Activated CD4-positive, alpha-beta T cell treated with anti-CD3 and anti-CD28 coated beads, Interleukin-2, amount 10 ng/mL, durations not matched to agents 24 days and 14 days (primary cell): ENCODE results near the gene DLGAP5. TPM values are rescaled to one million over a fixed set of nuclear protein-coding genes. Genes with fewer than 3 reads are reported as not detected.
A peak's percentile ranks its signal among the peaks of the same experiment; 100 is the strongest.

Experiments used
- DNase-seq: peaks from one replicate; pipeline ENCODE4 v3.0.0; 2022
- H3K27ac Mint-ChIP-seq: one replicate; pipeline ENCODE4 v1.8.0; 2022; ENCODE audit warnings: mild to moderate bottlenecking, mixed read lengths
- H3K27me3 Mint-ChIP-seq: one replicate; pipeline ENCODE4 v1.8.0; 2022; ENCODE audit warnings: mixed read lengths
- H3K36me3 Mint-ChIP-seq: one replicate; pipeline ENCODE4 v1.8.0; 2022; ENCODE audit warnings: low read depth, mild to moderate bottlenecking, mixed read lengths
- H3K4me1 Mint-ChIP-seq: one replicate; pipeline ENCODE4 v1.8.0; 2021; ENCODE audit warnings: mixed read lengths
- H3K4me3 Mint-ChIP-seq: one replicate; pipeline ENCODE4 v1.8.0; 2022; ENCODE audit warnings: mild to moderate bottlenecking, moderate library complexity, mixed read lengths
- H3K9me3 Mint-ChIP-seq: one replicate; pipeline ENCODE4 v1.8.0; 2021; ENCODE audit warnings: mixed read lengths
- intact Hi-C: fragments of 100-400 bp; cut with micrococcal nuclease; formaldehyde crosslinking; loops from one replicate; pipeline ENCODE4 v1.15.1; 2023
- total RNA-seq: library from RNA; stranded (reverse); gene quantifications from 2 replicates; pipeline ENCODE4 v1.2.3, GENCODE V29; 2022

DLGAP5 gene, protein sequence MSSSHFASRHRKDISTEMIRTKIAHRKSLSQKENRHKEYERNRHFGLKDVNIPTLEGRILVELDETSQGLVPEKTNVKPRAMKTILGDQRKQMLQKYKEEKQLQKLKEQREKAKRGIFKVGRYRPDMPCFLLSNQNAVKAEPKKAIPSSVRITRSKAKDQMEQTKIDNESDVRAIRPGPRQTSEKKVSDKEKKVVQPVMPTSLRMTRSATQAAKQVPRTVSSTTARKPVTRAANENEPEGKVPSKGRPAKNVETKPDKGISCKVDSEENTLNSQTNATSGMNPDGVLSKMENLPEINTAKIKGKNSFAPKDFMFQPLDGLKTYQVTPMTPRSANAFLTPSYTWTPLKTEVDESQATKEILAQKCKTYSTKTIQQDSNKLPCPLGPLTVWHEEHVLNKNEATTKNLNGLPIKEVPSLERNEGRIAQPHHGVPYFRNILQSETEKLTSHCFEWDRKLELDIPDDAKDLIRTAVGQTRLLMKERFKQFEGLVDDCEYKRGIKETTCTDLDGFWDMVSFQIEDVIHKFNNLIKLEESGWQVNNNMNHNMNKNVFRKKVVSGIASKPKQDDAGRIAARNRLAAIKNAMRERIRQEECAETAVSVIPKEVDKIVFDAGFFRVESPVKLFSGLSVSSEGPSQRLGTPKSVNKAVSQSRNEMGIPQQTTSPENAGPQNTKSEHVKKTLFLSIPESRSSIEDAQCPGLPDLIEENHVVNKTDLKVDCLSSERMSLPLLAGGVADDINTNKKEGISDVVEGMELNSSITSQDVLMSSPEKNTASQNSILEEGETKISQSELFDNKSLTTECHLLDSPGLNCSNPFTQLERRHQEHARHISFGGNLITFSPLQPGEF
- 28.7 and 32.4 TPM in 2 replicates for total RNA-seq

GRCh38 chr14:55191203-55192053 lies at the start of gene DLGAP5:
Gene DLGAP5, minus strand, starts transcription at chr14:55191585. Its CDS starts 2,406 bp downstream, at chr14:55189179.
- no peaks in the 10 kb centered on the region for H3K9me3 Mint-ChIP-seq
- peaks cover 38% of the 10 kb centered on the region for H3K4me1 Mint-ChIP-seq
- H3K27ac Mint-ChIP-seq, result peak within 1 kb of the TSS; percentile 87
- no peaks in the 10 kb centered on the region for H3K27me3 Mint-ChIP-seq
- H3K36me3 Mint-ChIP-seq, result peaks cover 8% of the 10 kb centered on the region
- intact Hi-C loops, result loop anchor here (1.0 to 2.0 kb wide), 2 partner anchors 79 to 164 kb away; partner anchors contain the start of genes FBXO34, SOCS4 and WDHD1
- H3K4me3 Mint-ChIP-seq, result peak within 1 kb of the TSS; percentile 94
- DNase-seq, result peak; percentile 97

GRCh38 chr14:55240526-55241178 lies 49.3 kb upstream of the DLGAP5 start:
- Mint-ChIP-seq H3K27me3 (peaks cover 36% of the 10 kb centered on the region), H3K4me1 (peaks cover 3% of the 10 kb centered on the region), H3K27ac (no peak overlapping the region), H3K4me3 (no peak overlapping the region), H3K36me3 (no peaks in the 10 kb centered on the region), H3K9me3 (no peaks in the 10 kb centered on the region)
- intact Hi-C loops, result loop anchor here (10.0 kb wide), 1 partner anchor 194 kb away; no protein-coding TSS in a partner anchor
- DNase-seq, result no peak

DNA sequence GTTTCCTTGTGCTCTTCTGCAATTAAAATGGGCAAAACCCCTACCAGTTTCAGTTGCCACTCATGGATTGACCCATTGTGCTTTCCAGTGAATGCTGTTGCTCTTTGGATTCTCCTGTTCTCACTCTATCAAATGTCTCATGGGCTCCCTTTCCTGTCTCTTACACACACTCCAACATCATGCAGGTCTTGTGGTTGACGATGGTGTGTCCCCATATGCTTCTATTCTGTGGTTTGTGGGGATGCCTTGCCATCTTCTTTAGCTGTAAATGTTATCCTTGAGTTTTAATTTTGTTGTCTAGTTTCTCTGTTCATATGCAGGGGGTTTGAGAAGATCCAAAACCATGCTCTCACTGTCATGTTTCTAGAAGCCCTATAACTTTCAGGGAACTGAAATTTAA lies 47.9 kb upstream of the DLGAP5 start:
- Mint-ChIP-seq H3K4me3 (no peak overlapping the region), H3K36me3 (no peaks in the 10 kb centered on the region), H3K4me1 (peaks cover 3% of the 10 kb centered on the region), H3K9me3 (no peaks in the 10 kb centered on the region), H3K27ac (no peak overlapping the region), H3K27me3 (peaks cover 44% of the 10 kb centered on the region)
- no peak for DNase-seq
- intact Hi-C loops, result loop anchor here (10.0 kb wide), 1 partner anchor 1235 kb away; no protein-coding TSS in a partner anchor

DNA sequence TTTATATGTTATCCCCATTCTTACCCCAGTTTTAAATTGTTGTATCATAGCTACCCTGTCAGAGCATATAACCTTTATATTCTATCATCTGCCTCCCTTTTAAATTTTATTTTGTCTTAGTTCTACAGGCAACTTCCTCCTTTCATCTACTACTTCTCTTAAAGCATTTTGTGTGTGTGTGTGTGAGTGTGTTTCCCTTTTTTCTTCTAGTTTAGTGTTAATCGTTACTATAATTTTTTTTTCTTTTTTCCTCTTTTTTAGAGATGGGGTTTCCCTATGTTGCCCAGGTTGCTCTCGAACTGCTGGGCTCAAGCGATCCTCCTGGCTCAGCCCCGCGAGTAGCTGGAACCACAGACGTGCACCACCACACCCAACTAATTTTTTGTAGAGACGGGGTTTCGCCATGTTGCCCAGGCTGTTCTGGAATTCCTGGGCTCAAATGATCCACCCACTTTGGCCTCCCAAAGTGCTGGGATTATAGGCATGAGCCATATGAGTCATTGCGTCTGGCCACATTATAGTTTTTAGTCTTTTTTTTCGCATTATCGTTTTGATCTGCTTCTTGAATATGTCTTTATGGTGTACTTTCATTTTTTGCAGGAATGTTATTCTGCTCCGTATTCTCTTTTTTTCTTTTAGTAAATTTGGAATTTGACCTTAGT lies 46.8 kb upstream of the DLGAP5 start:
- intact Hi-C loops, result loop anchor here (10.0 kb wide), 1 partner anchor 1237 kb away; no protein-coding TSS in a partner anchor
- Mint-ChIP-seq H3K27ac (no peak overlapping the region), H3K9me3 (no peaks in the 10 kb centered on the region), H3K4me3 (no peak overlapping the region), H3K4me1 (peaks cover 3% of the 10 kb centered on the region), H3K27me3 (peaks cover 42% of the 10 kb centered on the region), H3K36me3 (no peaks in the 10 kb centered on the region)
- DNase-seq, result no peak

GRCh38 chr14:55233591-55233990 lies 42.2 kb upstream of the DLGAP5 start:
- intact Hi-C loops, result loop anchor here (10.0 kb wide), 1 partner anchor 1241 kb away; no protein-coding TSS in a partner anchor
- DNase-seq, result no peak
- H3K4me1 Mint-ChIP-seq, result no peaks in the 10 kb centered on the region
- H3K27me3 Mint-ChIP-seq, result peaks cover 29% of the 10 kb centered on the region
- H3K4me3 Mint-ChIP-seq, result no peak overlapping the region
- no peaks in the 10 kb centered on the region for H3K36me3 Mint-ChIP-seq
- H3K27ac Mint-ChIP-seq, result no peak overlapping the region
- H3K9me3 Mint-ChIP-seq, result no peaks in the 10 kb centered on the region

- peaks cover 14% of the 10 kb centered on the region for H3K9me3 Mint-ChIP-seq
- intact Hi-C loops, result no loop called here
- no peak for DNase-seq
- H3K36me3 Mint-ChIP-seq, result no peaks in the 10 kb centered on the region
- H3K4me3 Mint-ChIP-seq, result no peak overlapping the region
- H3K27me3 Mint-ChIP-seq, result peaks cover 17% of the 10 kb centered on the region
- no peak overlapping the region for H3K27ac Mint-ChIP-seq
- no peaks in the 10 kb centered on the region for H3K4me1 Mint-ChIP-seq
These were observed 36.9 kb upstream of the DLGAP5 start for GRCh38 chr14:55228261-55228660.

GRCh38 chr14:55223364-55223763 lies 32.0 kb upstream of the DLGAP5 start:
- Mint-ChIP-seq H3K36me3 (no peaks in the 10 kb centered on the region), H3K4me1 (peaks cover 3% of the 10 kb centered on the region), H3K4me3 (no peak overlapping the region), H3K27me3 (peaks cover 17% of the 10 kb centered on the region), H3K27ac (no peak overlapping the region), H3K9me3 (peaks cover 20% of the 10 kb centered on the region)
- DNase-seq, result no peak
- intact Hi-C loops, result no loop called here

DNA sequence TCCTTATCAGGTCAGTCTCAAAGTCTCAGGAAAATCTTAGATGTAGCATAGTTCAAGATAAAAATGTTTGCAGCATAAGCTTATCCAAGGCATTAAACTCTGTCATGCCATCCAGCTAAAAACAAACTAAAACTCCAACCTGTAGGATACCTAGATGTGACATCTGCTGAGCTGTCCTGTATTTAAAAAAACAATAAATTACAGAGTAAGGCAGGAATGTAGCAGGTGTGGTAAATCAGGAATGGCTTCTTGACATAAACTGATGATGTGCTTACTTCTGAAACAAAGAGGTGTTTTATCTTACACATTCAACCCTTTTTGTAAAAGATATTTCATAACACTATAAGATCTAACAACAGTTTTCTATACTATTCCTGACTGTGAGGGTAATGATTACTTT lies 30.6 kb upstream of the DLGAP5 start:
- intact Hi-C loops, result no loop called here
- no peak overlapping the region for H3K4me3 Mint-ChIP-seq
- peaks cover 17% of the 10 kb centered on the region for H3K27me3 Mint-ChIP-seq
- H3K4me1 Mint-ChIP-seq, result peaks cover 3% of the 10 kb centered on the region
- H3K9me3 Mint-ChIP-seq, result peaks cover 19% of the 10 kb centered on the region
- DNase-seq, result no peak
- no peak overlapping the region for H3K27ac Mint-ChIP-seq
- H3K36me3 Mint-ChIP-seq, result no peaks in the 10 kb centered on the region

- Mint-ChIP-seq H3K27ac (no peak overlapping the region), H3K36me3 (no peaks in the 10 kb centered on the region), H3K27me3 (peaks cover 15% of the 10 kb centered on the region), H3K4me3 (no peak overlapping the region), H3K9me3 (peaks cover 11% of the 10 kb centered on the region), H3K4me1 (peaks cover 3% of the 10 kb centered on the region)
- intact Hi-C loops, result no loop called here
- no peak for DNase-seq
These were observed 29.8 kb upstream of the DLGAP5 start for GRCh38 chr14:55221186-55221585.

GRCh38 chr14:55220230-55220629 lies 28.8 kb upstream of the DLGAP5 start:
- peaks cover 12% of the 10 kb centered on the region for H3K27me3 Mint-ChIP-seq
- peaks cover 6% of the 10 kb centered on the region for H3K9me3 Mint-ChIP-seq
- no peak overlapping the region for H3K27ac Mint-ChIP-seq
- intact Hi-C loops, result no loop called here
- no peak overlapping the region for H3K4me3 Mint-ChIP-seq
- DNase-seq, result no peak
- H3K4me1 Mint-ChIP-seq, result peaks cover 3% of the 10 kb centered on the region
- no peaks in the 10 kb centered on the region for H3K36me3 Mint-ChIP-seq

GRCh38 chr14:55212634-55213033 lies 21.2 kb upstream of the DLGAP5 start:
- Mint-ChIP-seq H3K27ac (no peak overlapping the region), H3K9me3 (no peaks in the 10 kb centered on the region), H3K4me1 (peaks cover 2% of the 10 kb centered on the region), H3K4me3 (no peak overlapping the region), H3K27me3 (peaks cover 3% of the 10 kb centered on the region), H3K36me3 (no peaks in the 10 kb centered on the region)
- intact Hi-C loops, result loop anchor here (1.0 to 5.0 kb wide), 3 partner anchors 60 to 218 kb away; partner anchors contain the start of gene FBXO34
- DNase-seq, result no peak

GRCh38 chr14:55207832-55208231 lies 16.4 kb upstream of the DLGAP5 start:
- Mint-ChIP-seq H3K9me3 (no peaks in the 10 kb centered on the region), H3K27me3 (peaks cover 16% of the 10 kb centered on the region), H3K4me1 (peaks cover 2% of the 10 kb centered on the region), H3K36me3 (no peaks in the 10 kb centered on the region), H3K27ac (no peak overlapping the region), H3K4me3 (no peak overlapping the region)
- intact Hi-C loops, result no loop called here
- DNase-seq, result no peak
